8988T (cell line): Measurements from ENCODE around the gene CNTN1.
"Not testable (repeated sequence)": the region's sequence is repeated elsewhere in the genome, so short reads cannot be mapped to it uniquely, and the experiment has no call there.

Experiments used
- DNase-seq: peaks from one replicate; pipeline ENCODE4 v3.0.0; 2011

CNTN1 gene

DNA sequence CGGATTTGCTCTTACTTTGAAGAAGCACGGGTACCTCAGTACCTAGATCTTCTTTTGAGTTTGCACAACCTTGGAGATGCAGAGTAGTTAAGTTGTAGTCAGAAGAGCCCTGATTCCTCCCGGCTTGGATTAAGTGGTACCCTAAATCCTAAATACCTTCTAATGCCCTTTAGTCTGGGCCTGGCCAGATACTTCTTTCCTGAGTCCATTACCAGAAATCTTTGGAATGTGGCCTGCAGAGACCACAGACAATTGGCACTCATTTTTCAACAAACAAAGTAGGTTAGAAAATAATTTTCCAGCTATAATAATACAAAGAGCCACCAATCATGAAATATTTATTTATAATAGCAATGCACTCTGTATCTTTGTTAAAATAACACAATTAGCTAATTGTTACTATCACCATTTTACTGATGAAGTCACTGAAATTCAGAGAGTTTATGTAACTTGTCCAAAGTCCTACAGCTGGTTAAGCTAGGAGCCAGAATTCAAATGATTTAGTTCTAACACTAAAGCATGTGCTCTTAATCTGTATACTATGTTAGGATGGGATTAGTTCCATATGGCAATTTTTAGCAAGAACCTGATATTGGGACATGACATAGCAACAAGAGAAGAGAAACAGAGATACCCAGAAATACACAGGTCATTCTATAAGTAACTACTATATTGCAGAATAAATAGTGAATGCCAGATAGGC lies 363.8 kb downstream of the CNTN1 start:
- DNase-seq: no peak

GRCh38 chr12:41058266-41058665 lies 366.0 kb downstream of the CNTN1 start:
- DNase-seq: no peak

- DNase-seq: no peak
These were observed 369.0 kb downstream of the CNTN1 start for GRCh38 chr12:41061192-41061591.

DNA sequence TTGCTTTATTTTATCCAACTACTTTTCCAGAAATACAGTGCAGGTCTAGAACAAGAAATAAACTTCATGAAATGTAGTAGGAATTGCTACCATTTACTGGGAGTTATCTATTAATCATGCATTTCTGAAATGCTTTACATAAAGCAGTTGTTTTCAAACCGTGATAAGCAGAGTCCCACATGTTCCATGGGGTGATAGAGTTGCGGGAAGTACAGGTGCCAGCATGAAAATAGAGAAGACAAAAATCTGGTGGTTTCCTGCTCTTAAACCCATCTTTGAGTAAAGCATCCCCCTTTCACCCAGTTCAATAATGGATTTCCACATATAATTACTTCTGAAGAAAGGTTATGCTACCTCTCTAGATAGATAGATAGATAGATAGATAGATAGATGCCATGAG lies 372.2 kb downstream of the CNTN1 start:
- DNase-seq: no peak

GRCh38 chr12:41067941-41068645 lies 375.9 kb downstream of the CNTN1 start:
- no peak for DNase-seq

DNA sequence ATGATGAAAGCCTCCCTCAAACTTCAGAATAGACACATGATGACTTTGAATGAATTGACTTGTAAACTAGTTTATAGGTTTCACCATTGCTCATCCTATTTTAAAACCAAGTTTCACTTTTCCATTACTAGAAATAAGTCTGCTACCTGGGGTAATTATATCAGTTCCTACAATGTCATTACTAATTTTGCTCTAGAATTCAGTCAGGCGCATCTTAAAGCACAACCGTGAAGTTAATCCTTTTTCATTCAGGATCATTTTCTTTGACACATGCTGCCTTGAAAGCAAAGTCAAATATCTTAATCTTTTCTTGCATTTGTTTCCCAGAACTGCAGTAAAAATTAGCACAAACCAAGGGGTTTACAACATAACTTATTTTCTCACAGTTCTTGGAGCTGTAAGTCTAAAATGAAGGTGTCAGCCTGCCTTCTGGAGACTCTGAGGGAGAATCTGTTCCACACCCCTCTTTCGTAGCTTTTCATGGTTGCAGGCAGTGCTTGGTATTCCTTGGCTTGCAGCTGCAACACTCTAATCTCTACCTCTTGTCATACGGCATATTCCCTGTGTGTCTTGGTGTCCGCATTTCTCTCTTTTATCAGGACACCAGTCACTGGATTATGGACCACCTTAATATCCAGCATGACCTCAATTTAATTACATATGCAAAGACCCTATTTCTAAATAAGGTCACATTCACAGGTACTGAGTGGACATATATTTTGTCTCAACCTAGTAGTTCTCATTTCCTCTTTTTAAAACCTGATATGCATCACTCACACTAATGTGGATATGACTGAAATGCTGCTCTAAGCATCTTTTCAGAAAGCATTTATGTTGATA lies 381.6 kb downstream of the CNTN1 start:
- DNase-seq: no peak

DNA sequence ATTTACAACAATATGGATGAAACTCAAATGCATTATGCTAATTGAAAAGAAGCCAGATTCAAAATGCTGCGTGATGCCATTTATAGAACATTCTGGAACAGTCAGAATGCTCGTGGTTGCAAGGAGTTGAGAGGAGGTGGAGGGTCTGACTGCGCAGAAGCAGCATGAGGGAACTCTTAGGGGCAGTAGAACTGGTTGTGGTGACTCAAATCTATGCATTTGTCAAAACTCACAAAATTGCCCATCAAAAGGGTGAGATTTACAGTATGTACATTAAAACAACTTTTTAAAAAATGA lies 382.2 kb downstream of the CNTN1 start:
- no peak for DNase-seq

- DNase-seq: no peak
These were observed 383.9 kb downstream of the CNTN1 start for GRCh38 chr12:41076114-41076513.

- DNase-seq: not testable (repeated sequence)
These were observed 389.0 kb downstream of the CNTN1 start for GRCh38 chr12:41081241-41081640.

DNA sequence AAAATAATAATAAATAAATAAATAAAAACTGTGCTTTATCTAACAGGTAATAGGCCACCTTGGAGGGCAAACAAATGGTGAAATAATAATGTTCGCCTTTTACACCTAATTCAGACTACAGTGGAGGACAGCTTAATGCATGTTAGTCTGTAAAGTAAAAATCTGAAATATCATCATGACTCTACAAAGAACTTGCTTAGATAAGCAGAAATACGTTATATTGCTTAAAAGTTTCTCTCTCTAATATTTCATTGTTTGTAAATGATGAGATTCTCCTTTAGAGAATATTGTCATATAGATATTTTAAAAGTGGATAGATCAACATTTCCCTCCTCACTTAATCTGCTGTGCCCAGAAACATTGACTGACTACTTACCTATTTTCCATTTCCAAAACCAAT lies 397.2 kb downstream of the CNTN1 start:
- DNase-seq: no peak

DNA sequence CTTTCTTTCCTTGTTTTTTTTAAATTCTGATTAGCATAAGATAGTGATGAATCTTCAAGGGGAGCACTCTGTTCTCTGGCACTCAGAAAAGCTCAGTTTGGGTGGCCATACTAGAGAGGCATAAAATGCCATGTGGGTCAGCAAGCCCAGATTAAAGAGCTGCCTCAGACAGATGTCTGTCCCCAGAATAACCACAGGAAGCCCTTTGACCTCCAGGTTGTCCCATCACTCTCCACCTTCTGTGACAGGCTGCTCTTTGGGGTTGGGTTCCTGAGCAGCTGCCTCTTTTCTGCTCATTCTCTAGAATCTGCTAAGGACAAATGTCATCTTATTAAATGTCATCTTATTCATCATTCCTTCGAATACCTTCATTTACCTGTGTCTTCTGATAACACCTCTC lies 399.9 kb downstream of the CNTN1 start:
- DNase-seq: no peak

GRCh38 chr12:41096797-41097196 lies 404.6 kb downstream of the CNTN1 start:
- no peak for DNase-seq

- no peak for DNase-seq
These were observed 408.3 kb downstream of the CNTN1 start for GRCh38 chr12:41100572-41100971.

DNA sequence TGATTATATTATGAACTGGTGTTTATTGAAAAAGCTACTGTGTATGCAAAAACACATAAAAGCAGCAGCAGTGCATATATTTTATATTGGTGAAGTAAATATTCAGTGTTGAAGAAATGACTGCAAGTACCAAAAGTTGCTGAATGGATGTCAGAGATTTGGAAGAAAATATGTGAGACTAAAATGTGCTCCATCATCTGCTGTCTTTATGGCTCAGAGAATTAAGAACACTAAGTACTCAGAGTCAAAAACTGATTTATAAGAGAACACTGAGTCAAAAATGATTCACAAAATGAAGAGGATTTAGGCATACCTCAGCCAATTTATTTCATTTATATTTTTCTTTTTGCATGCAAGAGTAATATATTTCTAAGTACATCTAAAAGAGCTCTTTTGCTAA lies 409.6 kb downstream of the CNTN1 start:
- DNase-seq: no peak

GRCh38 chr12:41103614-41104013 lies 411.4 kb downstream of the CNTN1 start:
- no peak for DNase-seq

GRCh38 chr12:41106315-41106714 lies 414.1 kb downstream of the CNTN1 start:
- no peak for DNase-seq

DNA sequence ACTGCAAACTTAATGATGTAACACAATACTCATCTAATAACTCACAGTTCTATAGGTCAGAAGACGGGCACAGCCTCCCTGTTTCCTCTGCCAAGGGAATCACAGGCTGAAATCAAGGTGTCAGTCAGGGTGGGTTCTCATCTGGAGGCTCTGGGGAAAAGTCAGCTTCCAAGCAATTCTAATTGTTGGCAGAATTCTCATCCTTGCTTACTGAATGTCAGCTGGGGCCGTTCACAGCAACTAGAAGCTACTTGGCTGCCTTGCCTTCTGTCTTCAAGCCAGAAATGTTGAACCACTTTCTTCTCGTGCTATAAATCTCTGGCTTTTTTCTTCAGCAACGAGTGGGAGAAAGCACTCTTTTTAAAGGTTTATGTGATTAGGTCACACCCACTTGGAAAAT lies 415.8 kb downstream of the CNTN1 start:
- DNase-seq: no peak

GRCh38 chr12:41112903-41113302 lies 420.7 kb downstream of the CNTN1 start:
- no peak for DNase-seq

DNA sequence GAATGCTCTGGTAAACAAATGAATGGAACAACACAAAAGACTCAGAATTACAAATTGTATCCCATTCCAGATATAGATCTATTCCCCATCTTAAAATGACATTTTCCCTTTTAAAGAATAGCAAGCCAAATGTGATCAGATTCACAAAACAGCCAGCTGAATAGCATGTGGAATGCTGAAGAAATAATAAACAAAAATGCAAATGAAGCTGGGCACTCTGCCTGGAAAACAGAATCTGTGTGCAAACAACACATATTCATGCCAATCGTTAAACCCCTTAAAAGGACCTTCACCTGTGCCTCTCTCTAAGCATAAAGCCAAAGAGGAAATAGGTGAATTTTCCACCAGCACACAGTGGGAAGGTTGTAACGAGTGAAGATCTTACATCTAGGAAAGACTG lies 428.0 kb downstream of the CNTN1 start:
- DNase-seq: no peak

DNA sequence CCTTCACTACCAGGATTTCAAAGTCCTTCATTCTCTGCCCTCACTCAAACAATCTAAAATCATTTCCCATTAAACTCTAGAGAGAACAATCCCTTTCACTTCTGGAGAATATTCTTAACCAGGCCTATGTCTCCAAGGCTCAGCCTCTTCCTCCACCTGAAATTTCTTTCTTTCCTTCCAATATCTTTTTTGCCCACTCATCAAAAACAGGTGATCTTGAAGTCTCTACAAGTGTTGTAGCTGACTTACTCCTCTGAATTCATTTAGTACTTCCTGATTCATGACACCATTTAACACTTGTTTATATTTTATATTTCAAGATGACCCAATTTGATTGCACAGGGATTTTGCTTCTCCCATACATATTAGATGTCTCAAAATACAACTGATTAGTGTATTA lies 429.1 kb downstream of the CNTN1 start:
- no peak for DNase-seq
